Activated naive CD8-positive, alpha-beta T cell treated with anti-CD3 and anti-CD28 coated beads for 36 hours (primary cell): ENCODE measurements around the gene SLC6A9. TPM values are rescaled to one million over a fixed set of nuclear protein-coding genes. Genes with fewer than 3 reads are reported as not detected.

Source experiments
- DNase-seq: peaks from one replicate; pipeline ENCODE4 v3.0.0; 2021
- H3K27ac Mint-ChIP-seq: one replicate; pipeline ENCODE4 v1.8.0; 2022; ENCODE audit warnings: mild to moderate bottlenecking, moderate library complexity, mixed read lengths
- H3K27me3 Mint-ChIP-seq: one replicate; pipeline ENCODE4 v1.8.0; 2022; ENCODE audit warnings: mild to moderate bottlenecking, mixed read lengths
- H3K36me3 Mint-ChIP-seq: one replicate; pipeline ENCODE4 v1.8.0; 2021; ENCODE audit warnings: mild to moderate bottlenecking, mixed read lengths
- H3K4me1 Mint-ChIP-seq: one replicate; pipeline ENCODE4 v1.8.0; 2021; ENCODE audit warnings: mixed read lengths
- H3K4me3 Mint-ChIP-seq: one replicate; pipeline ENCODE4 v1.8.0; 2022; ENCODE audit warnings: mild to moderate bottlenecking, moderate library complexity, mixed read lengths
- H3K9me3 Mint-ChIP-seq: one replicate; pipeline ENCODE4 v1.8.0; 2022; ENCODE audit warnings: mixed read lengths
- total RNA-seq, 2 experiments: library from RNA; stranded (reverse); gene quantifications; one replicate each; pipeline ENCODE4 v1.2.3, GENCODE V29; 2021

SLC6A9 gene
- total RNA-seq, 2 experiments from 2014 or later = 13.5 to 14.8 TPM

GRCh38 chr1:44024903-44025525, 6.2 kb downstream of the SLC6A9 start:
- Mint-ChIP-seq H3K27ac (no peak overlapping the region), H3K4me3 (no peak overlapping the region), H3K4me1 (peaks cover 14% of the 10 kb centered on the region), H3K27me3 (no peaks in the 10 kb centered on the region), H3K36me3 (peaks cover 22% of the 10 kb centered on the region), H3K9me3 (no peaks in the 10 kb centered on the region)
- no peak for DNase-seq

GRCh38 chr1:44024031-44024902, 7.0 kb downstream of the SLC6A9 start:
- Mint-ChIP-seq H3K36me3 (peaks cover 23% of the 10 kb centered on the region), H3K27me3 (no peaks in the 10 kb centered on the region), H3K27ac (no peak overlapping the region), H3K9me3 (no peaks in the 10 kb centered on the region), H3K4me3 (no peak overlapping the region), H3K4me1 (peaks cover 8% of the 10 kb centered on the region)
- no peak for DNase-seq

GRCh38 chr1:44021581-44022321, 9.5 kb downstream of the SLC6A9 start:
- no peak overlapping the region for H3K27ac Mint-ChIP-seq

GRCh38 chr1:44021156-44021555, 10.1 kb downstream of the SLC6A9 start:
- Mint-ChIP-seq H3K4me3 (no peak overlapping the region), H3K27ac (no peak overlapping the region), H3K4me1 (no peaks in the 10 kb centered on the region), H3K9me3 (no peaks in the 10 kb centered on the region), H3K36me3 (peaks cover 15% of the 10 kb centered on the region), H3K27me3 (no peaks in the 10 kb centered on the region)
- DNase-seq = no peak

More at GRCh38 chr1:44021581-44022321, 9.5 kb downstream of the SLC6A9 start:
- Mint-ChIP-seq H3K27me3 (no peaks in the 10 kb centered on the region), H3K4me3 (no peak overlapping the region), H3K36me3 (peaks cover 15% of the 10 kb centered on the region), H3K9me3 (no peaks in the 10 kb centered on the region), H3K4me1 (no peaks in the 10 kb centered on the region)
- DNase-seq = no peak

- no peaks in the 10 kb centered on the region for H3K4me1 Mint-ChIP-seq
- H3K27me3 Mint-ChIP-seq = no peaks in the 10 kb centered on the region
- H3K36me3 Mint-ChIP-seq = peaks cover 15% of the 10 kb centered on the region
- H3K27ac Mint-ChIP-seq = no peak overlapping the region
- H3K9me3 Mint-ChIP-seq = no peaks in the 10 kb centered on the region
- H3K4me3 Mint-ChIP-seq = no peak overlapping the region
- no peak for DNase-seq
Measured at GRCh38 chr1:44020464-44020863, 10.8 kb downstream of the SLC6A9 start.

GRCh38 chr1:44019466-44019948, 11.8 kb downstream of the SLC6A9 start:
- no peaks in the 10 kb centered on the region for H3K9me3 Mint-ChIP-seq
- H3K27ac Mint-ChIP-seq = no peak overlapping the region
- DNase-seq = no peak

GRCh38 chr1:44016890-44017400, 14.3 kb downstream of the SLC6A9 start:
- H3K4me3 Mint-ChIP-seq = no peak overlapping the region
- H3K36me3 Mint-ChIP-seq = peaks cover 2% of the 10 kb centered on the region
- DNase-seq = no peak
- H3K4me1 Mint-ChIP-seq = peaks cover 15% of the 10 kb centered on the region
- no peaks in the 10 kb centered on the region for H3K27me3 Mint-ChIP-seq
- H3K9me3 Mint-ChIP-seq = no peaks in the 10 kb centered on the region
- H3K27ac Mint-ChIP-seq = no peak overlapping the region

More at GRCh38 chr1:44019466-44019948, 11.8 kb downstream of the SLC6A9 start:
- Mint-ChIP-seq H3K4me1 (peaks cover 2% of the 10 kb centered on the region), H3K27me3 (no peaks in the 10 kb centered on the region), H3K36me3 (peaks cover 11% of the 10 kb centered on the region), H3K4me3 (no peak overlapping the region)

- no peak for DNase-seq
- peaks cover 2% of the 10 kb centered on the region for H3K36me3 Mint-ChIP-seq
- no peak overlapping the region for H3K27ac Mint-ChIP-seq
- H3K4me1 Mint-ChIP-seq = peaks cover 15% of the 10 kb centered on the region
- no peaks in the 10 kb centered on the region for H3K9me3 Mint-ChIP-seq
- H3K27me3 Mint-ChIP-seq = no peaks in the 10 kb centered on the region
- no peak overlapping the region for H3K4me3 Mint-ChIP-seq
Measured at GRCh38 chr1:44016041-44016889, 15.0 kb downstream of the SLC6A9 start.

- Mint-ChIP-seq H3K4me1 (peaks cover 15% of the 10 kb centered on the region), H3K27me3 (no peaks in the 10 kb centered on the region), H3K9me3 (no peaks in the 10 kb centered on the region), H3K4me3 (no peak overlapping the region), H3K36me3 (peaks cover 2% of the 10 kb centered on the region), H3K27ac (no peak overlapping the region)
- DNase-seq = no peak
Measured at GRCh38 chr1:44015206-44015605, 16.1 kb downstream of the SLC6A9 start.

GRCh38 chr1:44014365-44015104, 16.7 kb downstream of the SLC6A9 start:
- H3K4me1 Mint-ChIP-seq = peaks cover 15% of the 10 kb centered on the region
- no peak for DNase-seq
- H3K4me3 Mint-ChIP-seq = no peak overlapping the region
- H3K9me3 Mint-ChIP-seq = no peaks in the 10 kb centered on the region
- H3K27ac Mint-ChIP-seq = no peak overlapping the region
- no peaks in the 10 kb centered on the region for H3K27me3 Mint-ChIP-seq
- H3K36me3 Mint-ChIP-seq = no peaks in the 10 kb centered on the region

GRCh38 chr1:44013949-44014348, 17.3 kb downstream of the SLC6A9 start:
- no peaks in the 10 kb centered on the region for H3K9me3 Mint-ChIP-seq
- H3K4me3 Mint-ChIP-seq = no peak overlapping the region
- no peak for DNase-seq
- peaks cover 15% of the 10 kb centered on the region for H3K4me1 Mint-ChIP-seq
- no peaks in the 10 kb centered on the region for H3K27me3 Mint-ChIP-seq
- H3K27ac Mint-ChIP-seq = no peak overlapping the region
- no peaks in the 10 kb centered on the region for H3K36me3 Mint-ChIP-seq

GRCh38 chr1:44012941-44013609, 18.2 kb downstream of the SLC6A9 start:
- Mint-ChIP-seq H3K9me3 (no peaks in the 10 kb centered on the region), H3K36me3 (no peaks in the 10 kb centered on the region), H3K4me1 (peaks cover 15% of the 10 kb centered on the region), H3K4me3 (no peak overlapping the region), H3K27me3 (no peaks in the 10 kb centered on the region), H3K27ac (no peak overlapping the region)
- DNase-seq = no peak

GRCh38 chr1:44012404-44012803, 18.9 kb downstream of the SLC6A9 start:
- DNase-seq = no peak
- Mint-ChIP-seq H3K36me3 (peaks cover 3% of the 10 kb centered on the region), H3K9me3 (no peaks in the 10 kb centered on the region), H3K27ac (no peak overlapping the region), H3K27me3 (no peaks in the 10 kb centered on the region), H3K4me1 (peaks cover 15% of the 10 kb centered on the region), H3K4me3 (no peak overlapping the region)
